GM21825 (cell line): ENCODE results near the gene INKA1.
"Not testable (repeated sequence)": the region's sequence is repeated elsewhere in the genome, so short reads cannot be mapped to it uniquely, and the experiment has no call there.

ENCODE experiments used
- ATAC-seq: cut with Tn5 transposase; IDR thresholded peaks from one replicate; pipeline ENCODE4 v1.9.1; 2021; ENCODE audit warnings: mild to moderate bottlenecking, moderate library complexity; ENCODE audit not compliant: unreplicated experiment

The INKA1 gene

GRCh38 chr3:49807431-49808114 lies 4.5 kb downstream of the INKA1 start:
- no peak for ATAC-seq

DNA sequence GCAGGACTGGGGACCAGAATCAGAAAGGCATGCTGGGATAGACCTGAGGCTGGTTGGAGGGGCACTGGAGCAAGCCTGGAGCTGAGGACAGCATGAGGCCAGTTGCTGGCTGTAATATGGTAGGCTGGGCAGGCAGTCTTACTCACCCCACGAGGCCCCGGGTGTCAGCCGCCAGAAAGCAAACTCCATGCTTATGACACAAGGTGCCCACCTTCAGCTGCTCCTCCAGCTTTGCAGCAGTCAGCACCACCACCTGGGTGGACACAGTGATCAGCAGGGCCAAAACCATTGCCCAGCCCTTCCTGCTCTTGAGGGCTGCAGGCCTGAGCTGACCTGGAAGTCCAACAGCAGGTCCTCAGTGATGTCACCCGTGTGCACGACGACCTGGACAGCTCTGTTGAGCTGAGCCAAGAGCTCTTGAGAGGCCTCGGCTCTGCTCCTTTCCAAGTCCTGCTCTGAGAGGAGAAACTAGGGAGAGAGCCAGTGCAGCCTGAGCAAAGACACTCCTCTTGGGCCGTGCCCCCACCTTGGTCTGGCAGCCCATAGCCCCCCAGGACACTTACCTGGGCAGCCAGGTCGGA lies 9.9 kb downstream of the INKA1 start:
- ATAC-seq: no peak

DNA sequence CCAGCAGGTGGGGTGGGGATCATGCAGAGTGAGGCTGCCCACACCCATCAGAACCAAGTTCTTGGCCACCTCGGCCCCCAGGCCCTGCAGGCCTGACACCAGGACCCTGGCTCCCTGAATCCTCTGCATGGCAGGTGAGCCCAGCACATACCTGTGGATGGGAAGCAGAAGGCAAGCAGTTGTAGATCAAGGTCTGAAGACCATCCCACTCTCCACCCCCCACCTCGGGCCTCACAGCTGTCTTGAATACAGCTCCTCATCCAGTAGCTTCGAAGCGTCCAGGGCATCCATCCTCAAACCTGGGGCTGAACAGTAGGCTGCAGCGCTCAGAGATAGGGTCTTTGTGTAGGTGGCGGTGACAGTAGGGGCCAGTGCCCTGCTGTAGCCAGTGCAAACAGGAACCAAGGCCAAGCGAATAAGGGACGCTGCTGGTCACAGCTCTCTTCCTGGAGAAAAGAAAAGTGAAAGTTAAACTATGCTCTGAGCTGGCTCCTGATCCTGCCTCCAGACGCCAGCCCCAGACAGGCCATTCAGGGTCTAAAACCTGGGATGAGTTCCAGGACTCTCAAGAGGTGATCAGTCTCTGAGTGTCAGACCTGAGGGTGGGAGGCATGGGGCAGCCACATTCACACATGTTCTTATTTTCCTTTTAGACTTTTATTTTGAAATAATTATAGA lies 10.6 kb downstream of the INKA1 start, which contains the start of gene UBA7:
TSS of gene UBA7 (minus strand) at position 457 of the 678 bp plus-strand sequence. CDS start at position 291, 166 bp downstream.
- ATAC-seq: peak; percentile 82

DNA sequence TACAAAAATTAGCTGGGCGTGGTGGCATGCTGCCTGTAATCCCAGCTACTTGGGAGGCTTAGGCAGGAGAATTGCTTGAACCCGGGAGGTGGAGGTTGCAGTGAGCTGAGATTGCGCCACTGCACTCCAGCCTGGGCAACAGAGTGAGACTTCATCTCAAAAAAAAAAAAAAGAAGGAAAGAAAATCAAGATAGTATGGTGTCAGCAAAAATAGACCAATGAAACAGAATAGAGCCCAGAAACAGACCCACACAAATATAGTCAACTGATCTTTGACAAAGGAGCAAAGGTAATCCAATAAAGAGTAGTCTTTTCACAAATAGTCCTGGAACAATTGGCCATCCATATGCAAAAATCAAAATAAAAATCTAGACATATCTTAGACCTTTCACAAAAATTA lies 20.1 kb downstream of the INKA1 start:
- not testable (repeated sequence) for ATAC-seq

- no peak for ATAC-seq
Observed at GRCh38 chr3:49826016-49826415, 23.0 kb downstream of the INKA1 start.

DNA sequence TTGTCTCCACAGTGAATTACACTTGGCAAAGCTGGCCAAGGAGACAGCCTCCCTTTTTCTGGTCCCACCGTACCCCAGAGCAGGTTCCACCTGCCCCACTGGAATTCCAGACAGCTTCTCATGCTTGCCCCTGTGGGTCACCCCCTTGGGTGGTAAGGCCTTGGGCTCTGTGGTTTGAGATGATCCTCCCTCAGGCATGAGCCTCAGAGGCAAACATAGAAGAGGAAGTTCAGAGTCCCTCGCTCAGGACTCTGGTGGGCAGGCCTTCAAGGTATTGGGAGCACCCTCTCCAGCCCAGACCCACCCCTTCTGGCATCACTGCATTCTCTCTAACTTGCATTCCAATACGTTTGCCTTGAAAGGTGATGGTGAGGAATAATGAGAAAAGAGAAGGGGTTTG lies 28.3 kb downstream of the INKA1 start:
- ATAC-seq: no peak

GRCh38 chr3:49839193-49839809 lies 36.2 kb downstream of the INKA1 start:
- no peak for ATAC-seq

GRCh38 chr3:49840388-49840787 lies 37.3 kb downstream of the INKA1 start:
- no peak for ATAC-seq

- no peak for ATAC-seq
Observed at GRCh38 chr3:49841126-49841696, 38.1 kb downstream of the INKA1 start.

DNA sequence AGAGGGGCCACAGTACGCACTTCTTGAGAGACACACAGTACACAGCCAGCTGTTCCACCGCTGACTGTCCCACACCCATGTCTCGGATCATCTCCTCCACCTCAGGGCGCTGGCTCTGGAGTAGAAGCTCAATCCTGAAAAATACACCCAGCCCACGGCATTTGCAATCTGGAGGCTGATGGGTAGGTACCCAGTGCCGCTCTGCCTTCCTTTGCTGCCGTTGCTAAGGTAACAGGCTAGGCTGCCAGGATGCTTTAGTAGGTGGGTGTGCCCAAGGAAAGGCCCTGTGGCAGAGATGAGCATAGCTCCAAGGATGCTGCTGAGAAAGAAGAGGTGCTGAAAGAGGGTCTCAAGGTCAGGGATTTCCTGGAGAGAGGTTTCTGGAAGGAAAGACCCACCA lies 38.7 kb downstream of the INKA1 start:
- ATAC-seq: no peak

DNA sequence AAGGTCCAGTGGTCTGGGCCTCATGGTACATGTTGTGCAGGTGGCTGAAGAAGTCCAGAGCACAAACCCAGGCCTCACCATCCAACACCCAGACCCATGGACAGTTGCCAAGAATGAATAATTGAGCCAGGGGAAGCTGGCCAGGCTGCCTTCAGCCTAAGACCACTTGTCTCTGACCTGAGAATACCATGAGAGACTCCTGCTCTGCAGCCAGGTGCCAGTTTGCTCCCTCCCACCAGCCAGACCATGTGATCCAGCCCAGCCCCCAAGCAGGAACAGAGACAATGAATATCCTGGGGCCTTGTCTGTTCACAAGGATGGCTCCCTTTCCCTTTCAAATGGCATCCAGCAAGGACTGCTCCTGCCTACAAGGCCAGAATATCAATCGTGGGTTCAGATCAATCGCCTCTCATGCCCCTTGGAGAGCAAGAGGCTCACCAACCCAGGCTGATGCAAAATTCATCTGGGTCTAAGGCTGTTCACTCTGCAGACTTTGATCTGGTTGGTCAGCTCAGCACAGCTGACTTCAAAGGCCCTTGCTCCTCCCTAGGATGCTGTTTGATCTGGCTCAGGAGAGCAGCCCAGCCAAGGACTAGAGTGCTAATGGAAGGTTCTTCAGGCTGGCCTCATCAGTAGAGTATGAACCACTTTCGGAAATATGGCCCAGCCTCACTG lies 39.9 kb downstream of the INKA1 start:
- ATAC-seq: no peak

DNA sequence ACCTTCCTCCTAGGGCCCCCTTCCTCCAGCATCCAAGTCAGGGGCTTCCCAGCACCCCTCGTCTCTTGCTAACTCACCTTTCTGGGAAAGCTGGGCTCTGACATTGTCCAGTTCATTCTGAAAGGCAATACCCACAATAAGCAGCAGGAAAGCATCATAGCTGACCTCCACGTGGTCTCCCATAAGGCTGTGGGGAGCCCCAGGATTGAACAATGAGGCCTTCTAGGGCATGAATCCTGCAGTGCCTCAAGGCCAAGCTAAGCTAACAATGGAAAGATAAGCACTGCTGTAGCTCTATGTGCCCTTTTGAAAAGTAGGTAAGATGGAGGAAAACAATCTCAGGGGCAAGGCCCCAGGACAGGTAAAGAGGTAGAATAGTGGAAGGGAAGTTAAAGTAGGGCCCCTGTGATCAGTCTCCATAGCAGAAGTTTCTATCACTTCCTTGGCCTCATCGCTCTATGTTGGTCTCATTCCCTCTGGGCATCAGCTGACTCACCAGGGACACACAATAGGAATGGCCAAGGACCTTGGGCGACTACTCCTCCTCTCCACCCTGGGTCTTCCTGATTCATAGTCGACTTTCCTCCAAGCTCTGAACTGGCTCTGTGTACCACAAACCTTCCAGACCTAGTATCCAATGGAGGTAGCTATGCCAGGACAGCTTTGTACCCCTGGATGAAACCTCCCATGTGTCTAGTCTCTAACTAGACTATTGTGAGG lies 41.6 kb downstream of the INKA1 start:
- ATAC-seq: no peak

GRCh38 chr3:49845694-49846093 lies 42.6 kb downstream of the INKA1 start:
- no peak for ATAC-seq
